HL-60 (cell line): Measurements from ENCODE around the gene IGSF1.

Experiments
- DNase-seq, 2 experiments: peaks; one replicate each; pipeline ENCODE4 v3.0.0-alpha.2; 2010 to 2020; ENCODE audit warnings: low read depth in 1 of 2, low spot score in 1 of 2
- H3K27ac ChIP-seq: fragments of 250-450 bp; sonication (Bioruptor Pico); replicated peaks from 2 replicates; pipeline ENCODE4 v1.5.1; 2020; ENCODE audit warnings: mild to moderate bottlenecking, moderate library complexity
- H3K27me3 ChIP-seq: fragments of 250-450 bp; sonication (Bioruptor Pico); 2 replicates; pipeline ENCODE4 v1.5.1; 2021; ENCODE audit warnings: mild to moderate bottlenecking, moderate library complexity; ENCODE audit not compliant: insufficient read depth, poor library complexity, severe bottlenecking
- H3K4me3 ChIP-seq: replicated peaks from 2 replicates; pipeline ENCODE4 v1.5.1; 2011; ENCODE audit warnings: mild to moderate bottlenecking, control low read depth, low read length; ENCODE audit not compliant: insufficient read depth
- GABPA ChIP-seq: IDR thresholded peaks from 2 replicates; pipeline ENCODE4 v1.6.1; 2012; ENCODE audit warnings: low read depth
- POLR2AphosphoS5 ChIP-seq: IDR thresholded peaks from 2 replicates; pipeline ENCODE4 v1.6.1; 2012; ENCODE audit warnings: low read depth
- SPI1 ChIP-seq: IDR thresholded peaks from 2 replicates; pipeline ENCODE4 v1.6.1; 2012; ENCODE audit warnings: low read depth, mild to moderate bottlenecking, borderline replicate concordance
- TF ChIP-seq, protein P1 (sequence below): IDR thresholded peaks from 2 replicates; pipeline ENCODE4 v1.6.1; 2012; ENCODE audit warnings: low read depth; ENCODE audit not compliant: insufficient replicate concordance
- TF ChIP-seq, protein P2 (sequence below): IDR thresholded peaks from one replicate; pipeline ENCODE4 v1.5.1; 2011; ENCODE audit warnings: low read length, control low read depth, inconsistent platforms; ENCODE audit not compliant: insufficient read depth

The IGSF1 gene

DNA sequence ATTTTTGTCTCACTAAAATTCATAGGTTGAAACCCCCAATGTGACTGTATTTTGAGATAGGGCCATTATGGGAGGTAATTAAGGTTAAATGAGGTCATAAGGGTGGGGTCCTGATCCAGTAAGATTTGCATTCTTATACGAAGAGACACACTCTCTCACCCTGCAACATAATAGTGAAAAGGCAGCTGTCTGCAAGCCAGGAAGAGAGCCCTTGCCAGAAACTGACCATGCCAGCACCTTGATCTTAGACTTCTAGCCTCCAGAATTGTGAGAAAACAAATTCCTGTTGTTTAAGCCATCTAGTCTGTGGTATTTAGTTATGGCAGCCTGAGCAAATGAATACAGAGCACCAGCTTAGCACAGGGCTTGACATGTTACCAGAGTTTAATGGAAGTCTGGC is 17.5 kb upstream of the IGSF1 start:
- TF ChIP-seq GABPA: no peak
- TF ChIP-seq, protein P1, sequence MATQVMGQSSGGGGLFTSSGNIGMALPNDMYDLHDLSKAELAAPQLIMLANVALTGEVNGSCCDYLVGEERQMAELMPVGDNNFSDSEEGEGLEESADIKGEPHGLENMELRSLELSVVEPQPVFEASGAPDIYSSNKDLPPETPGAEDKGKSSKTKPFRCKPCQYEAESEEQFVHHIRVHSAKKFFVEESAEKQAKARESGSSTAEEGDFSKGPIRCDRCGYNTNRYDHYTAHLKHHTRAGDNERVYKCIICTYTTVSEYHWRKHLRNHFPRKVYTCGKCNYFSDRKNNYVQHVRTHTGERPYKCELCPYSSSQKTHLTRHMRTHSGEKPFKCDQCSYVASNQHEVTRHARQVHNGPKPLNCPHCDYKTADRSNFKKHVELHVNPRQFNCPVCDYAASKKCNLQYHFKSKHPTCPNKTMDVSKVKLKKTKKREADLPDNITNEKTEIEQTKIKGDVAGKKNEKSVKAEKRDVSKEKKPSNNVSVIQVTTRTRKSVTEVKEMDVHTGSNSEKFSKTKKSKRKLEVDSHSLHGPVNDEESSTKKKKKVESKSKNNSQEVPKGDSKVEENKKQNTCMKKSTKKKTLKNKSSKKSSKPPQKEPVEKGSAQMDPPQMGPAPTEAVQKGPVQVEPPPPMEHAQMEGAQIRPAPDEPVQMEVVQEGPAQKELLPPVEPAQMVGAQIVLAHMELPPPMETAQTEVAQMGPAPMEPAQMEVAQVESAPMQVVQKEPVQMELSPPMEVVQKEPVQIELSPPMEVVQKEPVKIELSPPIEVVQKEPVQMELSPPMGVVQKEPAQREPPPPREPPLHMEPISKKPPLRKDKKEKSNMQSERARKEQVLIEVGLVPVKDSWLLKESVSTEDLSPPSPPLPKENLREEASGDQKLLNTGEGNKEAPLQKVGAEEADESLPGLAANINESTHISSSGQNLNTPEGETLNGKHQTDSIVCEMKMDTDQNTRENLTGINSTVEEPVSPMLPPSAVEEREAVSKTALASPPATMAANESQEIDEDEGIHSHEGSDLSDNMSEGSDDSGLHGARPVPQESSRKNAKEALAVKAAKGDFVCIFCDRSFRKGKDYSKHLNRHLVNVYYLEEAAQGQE: no peak
- TF ChIP-seq, protein P2, sequence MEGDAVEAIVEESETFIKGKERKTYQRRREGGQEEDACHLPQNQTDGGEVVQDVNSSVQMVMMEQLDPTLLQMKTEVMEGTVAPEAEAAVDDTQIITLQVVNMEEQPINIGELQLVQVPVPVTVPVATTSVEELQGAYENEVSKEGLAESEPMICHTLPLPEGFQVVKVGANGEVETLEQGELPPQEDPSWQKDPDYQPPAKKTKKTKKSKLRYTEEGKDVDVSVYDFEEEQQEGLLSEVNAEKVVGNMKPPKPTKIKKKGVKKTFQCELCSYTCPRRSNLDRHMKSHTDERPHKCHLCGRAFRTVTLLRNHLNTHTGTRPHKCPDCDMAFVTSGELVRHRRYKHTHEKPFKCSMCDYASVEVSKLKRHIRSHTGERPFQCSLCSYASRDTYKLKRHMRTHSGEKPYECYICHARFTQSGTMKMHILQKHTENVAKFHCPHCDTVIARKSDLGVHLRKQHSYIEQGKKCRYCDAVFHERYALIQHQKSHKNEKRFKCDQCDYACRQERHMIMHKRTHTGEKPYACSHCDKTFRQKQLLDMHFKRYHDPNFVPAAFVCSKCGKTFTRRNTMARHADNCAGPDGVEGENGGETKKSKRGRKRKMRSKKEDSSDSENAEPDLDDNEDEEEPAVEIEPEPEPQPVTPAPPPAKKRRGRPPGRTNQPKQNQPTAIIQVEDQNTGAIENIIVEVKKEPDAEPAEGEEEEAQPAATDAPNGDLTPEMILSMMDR: no peak
- no peak for DNase-seq
- Histone ChIP-seq H3K27me3 (no peaks in the 10 kb centered on the region), H3K4me3 (no peak overlapping the region), H3K27ac (no peak overlapping the region)

- Histone ChIP-seq H3K27me3 (peaks cover 2% of the 10 kb centered on the region), H3K27ac (no peak overlapping the region), H3K4me3 (no peak overlapping the region)
- TF ChIP-seq, protein P1: no peak
- TF ChIP-seq SPI1 (no peak), GABPA (no peak), POLR2AphosphoS5 (no peak)
- TF ChIP-seq, protein P2: no peak
- DNase-seq: no peak
Measured at GRCh38 chrX:131305926-131306325, 16.8 kb upstream of the IGSF1 start.

GRCh38 chrX:131302701-131303100 is 13.6 kb upstream of the IGSF1 start:
- DNase-seq: no peak
- TF ChIP-seq GABPA (no peak), POLR2AphosphoS5 (no peak), SPI1 (no peak)
- TF ChIP-seq, protein P1: no peak
- TF ChIP-seq, protein P2: no peak
- Histone ChIP-seq H3K27ac (no peak overlapping the region), H3K27me3 (peaks cover 2% of the 10 kb centered on the region), H3K4me3 (no peak overlapping the region)
